GM18858 (cell line): ENCODE data around the gene ANGEL1.

Experiments used
- ATAC-seq: cut with Tn5 transposase; IDR thresholded peaks from one replicate; pipeline ENCODE4 v1.9.1; 2021; ENCODE audit not compliant: unreplicated experiment

The ANGEL1 gene

GRCh38 chr14:76820700-76821099 lies 8.0 kb upstream of the ANGEL1 start:
- ATAC-seq, result no peak

GRCh38 chr14:76814726-76815645 lies 2.3 kb upstream of the ANGEL1 start:
- no peak for ATAC-seq

GRCh38 chr14:76812093-76812421 lies 625 bp downstream of the ANGEL1 start:
- no peak for ATAC-seq

GRCh38 chr14:76811561-76811960 lies 1.1 kb downstream of the ANGEL1 start:
- no peak for ATAC-seq

- no peak for ATAC-seq
Measured at GRCh38 chr14:76810953-76811400, 1.7 kb downstream of the ANGEL1 start.

GRCh38 chr14:76810525-76810924 lies 2.2 kb downstream of the ANGEL1 start:
- no peak for ATAC-seq

GRCh38 chr14:76808990-76809389 lies 3.7 kb downstream of the ANGEL1 start:
- no peak for ATAC-seq

GRCh38 chr14:76808011-76808410 lies 4.7 kb downstream of the ANGEL1 start:
- no peak for ATAC-seq

- no peak for ATAC-seq
Measured at GRCh38 chr14:76806446-76806845, 6.2 kb downstream of the ANGEL1 start.

GRCh38 chr14:76793956-76794355 lies 18.7 kb downstream of the ANGEL1 start:
- no peak for ATAC-seq

GRCh38 chr14:76793324-76793723 lies 19.4 kb downstream of the ANGEL1 start:
- ATAC-seq, result no peak

GRCh38 chr14:76792422-76792821 lies 20.3 kb downstream of the ANGEL1 start:
- ATAC-seq, result no peak

- no peak for ATAC-seq
Measured at GRCh38 chr14:76786601-76787000, 26.1 kb downstream of the ANGEL1 start.

- no peak for ATAC-seq
Measured at GRCh38 chr14:76784881-76785280, 27.8 kb downstream of the ANGEL1 start.

GRCh38 chr14:76784266-76784874 lies 28.3 kb downstream of the ANGEL1 start:
- ATAC-seq, result no peak

GRCh38 chr14:76782885-76783566 lies 29.7 kb downstream of the ANGEL1 start:
- ATAC-seq, result peak; percentile 45

GRCh38 chr14:76782115-76782884 lies 30.4 kb downstream of the ANGEL1 start:
- ATAC-seq, result no peak

GRCh38 chr14:76781648-76782051 lies 31.0 kb downstream of the ANGEL1 start:
- no peak for ATAC-seq

GRCh38 chr14:76780875-76781647 lies 31.6 kb downstream of the ANGEL1 start:
- ATAC-seq, result no peak

GRCh38 chr14:76780360-76780759 lies 32.3 kb downstream of the ANGEL1 start:
- ATAC-seq, result no peak

- no peak for ATAC-seq
Measured at GRCh38 chr14:76780058-76780345, 32.7 kb downstream of the ANGEL1 start.
